Neural progenitor cell (in vitro differentiated cells): ENCODE results near the gene ENDOG. TPM values are rescaled to one million over a fixed set of nuclear protein-coding genes. Genes with fewer than 3 reads are reported as not detected.
"Not testable (repeated sequence)": the region's sequence is repeated elsewhere in the genome, so short reads cannot be mapped to it uniquely, and the experiment has no call there.

ENCODE experiments used
- DNase-seq: peaks from one replicate; pipeline ENCODE4 v3.0.0-alpha.2; 2016; ENCODE audit warnings: low spot score
- H2AFZ ChIP-seq: fragments of 200-600 bp; sonication (generic); replicated peaks from 2 replicates; pipeline ENCODE4 v1.6.1; 2016; ENCODE audit warnings: antibody characterized with exemption
- H3F3A ChIP-seq: fragments of 200-600 bp; sonication (generic); 2 replicates; pipeline ENCODE4 v1.6.1; 2016; ENCODE audit warnings: antibody characterized with exemption, low read depth
- H3K27ac ChIP-seq: fragments of 200-600 bp; sonication (generic); 2 replicates; pipeline ENCODE4 v1.5.1; 2016; ENCODE audit warnings: mild to moderate bottlenecking
- H3K27me3 ChIP-seq: fragments of 200-600 bp; sonication (generic); 2 replicates; pipeline ENCODE4 v1.6.1; 2016; ENCODE audit warnings: mild to moderate bottlenecking, moderate library complexity
- H3K36me3 ChIP-seq: fragments of 200-600 bp; sonication (generic); 2 replicates; pipeline ENCODE4 v1.5.1; 2016
- H3K4me1 ChIP-seq: fragments of 200-600 bp; sonication (generic); 2 replicates; pipeline ENCODE4 v1.6.1; 2016; ENCODE audit warnings: mixed run types
- H3K4me2 ChIP-seq: fragments of 200-600 bp; sonication (generic); 2 replicates; pipeline ENCODE4 v1.6.1; 2016
- H3K4me3 ChIP-seq: fragments of 200-600 bp; sonication (generic); 2 replicates; pipeline ENCODE4 v1.5.1; 2016
- H3K79me2 ChIP-seq: fragments of 200-600 bp; sonication (generic); 2 replicates; pipeline ENCODE4 v1.6.1; 2016; ENCODE audit warnings: low read depth
- H3K9ac ChIP-seq: fragments of 200-600 bp; sonication (generic); 2 replicates; pipeline ENCODE4 v1.6.1; 2016
- H3K9me3 ChIP-seq: fragments of 200-600 bp; sonication (generic); 2 replicates; pipeline ENCODE4 v1.5.1; 2016; ENCODE audit warnings: low read depth
- H4K20me1 ChIP-seq: fragments of 200-600 bp; sonication (generic); 2 replicates; pipeline ENCODE4 v1.6.1; 2016; ENCODE audit warnings: low read depth
- H3K27ac Mint-ChIP-seq: 3 replicates; pipeline ENCODE4 v1.8.0; 2021; ENCODE audit warnings: mixed read lengths
- H3K27me3 Mint-ChIP-seq: 2 replicates; pipeline ENCODE4 v1.8.0; 2022; ENCODE audit warnings: low read depth, mild to moderate bottlenecking, inconsistent platforms, moderate library complexity, mixed read lengths; ENCODE audit not compliant: insufficient read depth
- H3K36me3 Mint-ChIP-seq: 3 replicates; pipeline ENCODE4 v1.8.0; 2021; ENCODE audit warnings: mixed read lengths
- H3K4me1 Mint-ChIP-seq: 3 replicates; pipeline ENCODE4 v1.8.0; 2021; ENCODE audit warnings: mixed read lengths
- H3K4me3 Mint-ChIP-seq: 3 replicates; pipeline ENCODE4 v1.8.0; 2021; ENCODE audit warnings: mild to moderate bottlenecking, moderate library complexity, mixed read lengths
- H3K9me3 Mint-ChIP-seq: 3 replicates; pipeline ENCODE4 v1.8.0; 2020; ENCODE audit warnings: mixed read lengths
- EZH2 ChIP-seq: fragments of 200-600 bp; sonication (generic); IDR thresholded peaks from 2 replicates; pipeline ENCODE4 v1.6.1; 2017; ENCODE audit warnings: antibody characterized with exemption, mild to moderate bottlenecking, moderate library complexity
- EZH2phosphoT487 ChIP-seq: fragments of 200-600 bp; sonication (generic); IDR thresholded peaks from 2 replicates; pipeline ENCODE4 v1.6.1; 2017; ENCODE audit warnings: antibody characterized with exemption
- total RNA-seq: library from RNA; depleted of rRNA; stranded (reverse); fragments of >200 nt; gene quantifications from 2 replicates; pipeline ENCODE4 v1.2.3, GENCODE V29; 2015; ENCODE audit warnings: low replicate concordance
- TF ChIP-seq, protein P1 (sequence below): fragments of 200-600 bp; sonication (generic); IDR thresholded peaks from 2 replicates; pipeline ENCODE4 v1.5.1; 2017; ENCODE audit warnings: antibody characterized with exemption, mild to moderate bottlenecking

The ENDOG gene
- total RNA-seq, 1 donor from 2014 or later: 3.2 TPM

- Histone ChIP-seq H3K4me3 (no peak overlapping the region), H3K36me3 (no peaks in the 10 kb centered on the region), H3K4me2 (no peak overlapping the region), H3K27ac (peak overlapping the region; percentile 20), H3F3A (no peaks in the 10 kb centered on the region), H3K79me2 (no peaks in the 10 kb centered on the region), H4K20me1 (no peaks in the 10 kb centered on the region), H3K9ac (no peak overlapping the region), H3K4me1 (no peaks in the 10 kb centered on the region), H3K9me3 (no peaks in the 10 kb centered on the region), H2AFZ (no peak overlapping the region), H3K27me3 (no peaks in the 10 kb centered on the region)
- Mint-ChIP-seq H3K36me3 (peaks cover 8% of the 10 kb centered on the region), H3K4me3 (no peak overlapping the region), H3K27me3 (peaks cover 5% of the 10 kb centered on the region), H3K27ac (no peak overlapping the region), H3K9me3 (peaks cover 15% of the 10 kb centered on the region), H3K4me1 (no peaks in the 10 kb centered on the region)
- no peak for TF ChIP-seq EZH2
- TF ChIP-seq, protein P1, sequence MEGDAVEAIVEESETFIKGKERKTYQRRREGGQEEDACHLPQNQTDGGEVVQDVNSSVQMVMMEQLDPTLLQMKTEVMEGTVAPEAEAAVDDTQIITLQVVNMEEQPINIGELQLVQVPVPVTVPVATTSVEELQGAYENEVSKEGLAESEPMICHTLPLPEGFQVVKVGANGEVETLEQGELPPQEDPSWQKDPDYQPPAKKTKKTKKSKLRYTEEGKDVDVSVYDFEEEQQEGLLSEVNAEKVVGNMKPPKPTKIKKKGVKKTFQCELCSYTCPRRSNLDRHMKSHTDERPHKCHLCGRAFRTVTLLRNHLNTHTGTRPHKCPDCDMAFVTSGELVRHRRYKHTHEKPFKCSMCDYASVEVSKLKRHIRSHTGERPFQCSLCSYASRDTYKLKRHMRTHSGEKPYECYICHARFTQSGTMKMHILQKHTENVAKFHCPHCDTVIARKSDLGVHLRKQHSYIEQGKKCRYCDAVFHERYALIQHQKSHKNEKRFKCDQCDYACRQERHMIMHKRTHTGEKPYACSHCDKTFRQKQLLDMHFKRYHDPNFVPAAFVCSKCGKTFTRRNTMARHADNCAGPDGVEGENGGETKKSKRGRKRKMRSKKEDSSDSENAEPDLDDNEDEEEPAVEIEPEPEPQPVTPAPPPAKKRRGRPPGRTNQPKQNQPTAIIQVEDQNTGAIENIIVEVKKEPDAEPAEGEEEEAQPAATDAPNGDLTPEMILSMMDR: peak; percentile 9
- peak; percentile 12 for DNase-seq
Measured at GRCh38 chr9:128845186-128845931, 27.1 kb downstream of the ENDOG start.

GRCh38 chr9:128846680-128847030, 28.4 kb downstream of the ENDOG start:
- no peaks in the 10 kb centered on the region for H3K4me1 Mint-ChIP-seq
- no peaks in the 10 kb centered on the region for H3K4me1 ChIP-seq
- H3K27ac Mint-ChIP-seq: no peak overlapping the region

DNA sequence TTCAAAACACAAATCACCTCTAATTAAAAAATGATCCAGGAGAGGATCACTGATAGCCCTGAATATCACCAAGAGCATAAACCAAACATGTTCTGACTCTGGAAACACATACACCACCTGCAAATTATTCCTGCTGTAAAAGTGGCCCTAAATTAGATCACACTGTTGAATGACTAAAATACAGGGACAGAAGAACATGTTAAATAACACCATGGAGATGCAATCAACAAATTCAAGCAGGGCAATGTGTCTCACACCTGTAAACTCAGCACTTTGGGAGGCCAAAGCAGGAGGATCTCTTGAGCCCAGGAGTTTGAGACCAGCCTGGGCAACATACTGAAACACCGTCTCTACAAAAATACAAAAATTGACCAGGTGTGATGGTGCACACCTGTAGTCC, 29.5 kb downstream of the ENDOG start:
- peaks cover 5% of the 10 kb centered on the region for H3K27me3 Mint-ChIP-seq
- no peak for TF ChIP-seq EZH2
- TF ChIP-seq EZH2phosphoT487: no peak
- TF ChIP-seq, protein P1: no peak

More at GRCh38 chr9:128846680-128847030, 28.4 kb downstream of the ENDOG start:
- H3K27me3 Mint-ChIP-seq: peaks cover 5% of the 10 kb centered on the region
- DNase-seq: no peak
- H4K20me1 ChIP-seq: no peaks in the 10 kb centered on the region
- TF ChIP-seq, protein P1: no peak
- TF ChIP-seq EZH2phosphoT487: no peak
- no peak for TF ChIP-seq EZH2
- no peak overlapping the region for H3K4me3 Mint-ChIP-seq
- no peak overlapping the region for H2AFZ ChIP-seq
- H3K9me3 Mint-ChIP-seq: peaks cover 27% of the 10 kb centered on the region
- H3K27me3 ChIP-seq: no peaks in the 10 kb centered on the region
- no peak overlapping the region for H3K9ac ChIP-seq
- H3K79me2 ChIP-seq: no peaks in the 10 kb centered on the region
- no peak overlapping the region for H3K27ac ChIP-seq
- H3K9me3 ChIP-seq: no peaks in the 10 kb centered on the region
- no peak overlapping the region for H3K4me2 ChIP-seq
- H3K4me3 ChIP-seq: no peak overlapping the region
- no peaks in the 10 kb centered on the region for H3K36me3 ChIP-seq
- H3K36me3 Mint-ChIP-seq: peaks cover 18% of the 10 kb centered on the region
- H3F3A ChIP-seq: no peaks in the 10 kb centered on the region

DNA sequence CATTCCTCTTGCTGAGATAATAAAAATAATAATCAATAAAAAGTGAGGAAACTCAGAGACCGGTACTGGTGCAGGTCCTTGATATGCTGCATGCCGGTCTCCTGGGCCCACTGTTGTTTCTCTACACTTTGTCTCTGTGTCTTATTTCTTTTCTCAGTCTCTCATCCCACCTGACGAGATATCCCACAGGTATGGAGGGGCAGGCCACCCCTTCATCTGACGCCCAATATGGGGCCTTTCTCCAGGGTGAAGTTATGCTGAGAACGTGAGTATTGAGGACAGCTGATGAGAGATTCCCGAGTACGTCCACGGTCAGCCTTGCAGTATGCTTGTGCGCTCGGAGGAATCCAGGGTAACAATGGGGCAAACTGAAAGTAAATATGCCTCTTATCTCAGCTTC, 32.7 kb downstream of the ENDOG start:
- not testable (repeated sequence) for DNase-seq

More for the DNA sequence above, 29.5 kb downstream of the ENDOG start:
- no peak overlapping the region for H3K4me3 ChIP-seq
- no peaks in the 10 kb centered on the region for H3K27me3 ChIP-seq
- H4K20me1 ChIP-seq: no peaks in the 10 kb centered on the region
- no peaks in the 10 kb centered on the region for H3K4me1 ChIP-seq
- H2AFZ ChIP-seq: no peak overlapping the region
- no peaks in the 10 kb centered on the region for H3K4me1 Mint-ChIP-seq
- H3K4me2 ChIP-seq: no peak overlapping the region
- H3K9me3 Mint-ChIP-seq: peaks cover 27% of the 10 kb centered on the region
- H3K36me3 ChIP-seq: no peaks in the 10 kb centered on the region
- no peak overlapping the region for H3K4me3 Mint-ChIP-seq
- peaks cover 18% of the 10 kb centered on the region for H3K36me3 Mint-ChIP-seq
- no peak for DNase-seq
- no peaks in the 10 kb centered on the region for H3K79me2 ChIP-seq
- H3K9ac ChIP-seq: no peak overlapping the region
- H3K9me3 ChIP-seq: no peaks in the 10 kb centered on the region
- no peaks in the 10 kb centered on the region for H3F3A ChIP-seq
- H3K27ac Mint-ChIP-seq: no peak overlapping the region
- no peak overlapping the region for H3K27ac ChIP-seq

More for the DNA sequence above, 32.7 kb downstream of the ENDOG start:
- H3K4me1 Mint-ChIP-seq, H3F3A ChIP-seq, H3K4me3 ChIP-seq, H3K4me3 Mint-ChIP-seq, H4K20me1 ChIP-seq, H3K79me2 ChIP-seq, H3K36me3 ChIP-seq, H3K4me2 ChIP-seq, H3K27ac Mint-ChIP-seq, H3K9me3 ChIP-seq, H3K9ac ChIP-seq, H3K27ac ChIP-seq, H3K27me3 Mint-ChIP-seq, H2AFZ ChIP-seq, H3K27me3 ChIP-seq, H3K4me1 ChIP-seq: not testable (repeated sequence)
- Mint-ChIP-seq H3K9me3 (peaks cover 27% of the 10 kb centered on the region), H3K36me3 (peaks cover 18% of the 10 kb centered on the region)
